ENCODE results near the gene BICD2.

BICD2 gene

DNA sequence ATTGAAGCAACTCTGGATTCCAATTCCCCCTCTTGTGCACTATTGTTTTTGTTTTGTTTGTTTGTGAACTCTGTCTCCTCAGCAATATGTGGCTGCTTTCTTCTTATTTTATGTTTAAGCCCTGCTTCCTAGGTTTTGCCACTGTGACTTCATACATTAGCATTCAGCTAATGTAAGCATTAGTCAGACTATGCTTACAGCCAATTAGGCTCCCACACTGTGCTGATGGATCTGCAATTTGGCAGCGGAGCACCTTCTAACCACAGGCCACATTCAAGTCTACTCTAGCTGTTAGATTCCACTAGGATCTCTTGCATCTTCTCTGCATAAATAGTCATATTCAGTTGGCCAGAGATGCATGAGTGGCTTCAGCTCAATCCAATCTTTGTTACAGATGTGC lies 9.6 kb upstream of the BICD2 start:
- H3K9me2 ChIP-seq (replicated peaks; ENCODE audit: insufficient read depth, low read length), result no peaks in the 10 kb centered on the region
- no peak for DNase-seq
- no peak overlapping the region for H3K9ac ChIP-seq (ENCODE audit: low read length)
- H3K27me3 ChIP-seq (replicated peaks; ENCODE audit: insufficient read depth, low read length), result no peaks in the 10 kb centered on the region
- H3F3A ChIP-seq (ENCODE audit: insufficient read depth, low read length), result no peaks in the 10 kb centered on the region
- H2AFZ ChIP-seq (ENCODE audit: low read length), result no peak overlapping the region
- H3K27ac ChIP-seq (ENCODE audit: low read length), result no peak overlapping the region
- no peaks in the 10 kb centered on the region for H3K79me2 ChIP-seq (ENCODE audit: low read length)
- H3K4me1 ChIP-seq (ENCODE audit: low read length), result peaks cover 9% of the 10 kb centered on the region; the same call in 1 of the 2 replicates
- TF ChIP-seq EZH2phosphoT487 (IDR thresholded peaks at IDR 0.05; ENCODE audit: low read length), result no peak
- TF ChIP-seq EZH2 (optimal IDR thresholded peaks at IDR 0.05; ENCODE audit: low read depth, low read length), result no peak
- TF ChIP-seq, protein P1, sequence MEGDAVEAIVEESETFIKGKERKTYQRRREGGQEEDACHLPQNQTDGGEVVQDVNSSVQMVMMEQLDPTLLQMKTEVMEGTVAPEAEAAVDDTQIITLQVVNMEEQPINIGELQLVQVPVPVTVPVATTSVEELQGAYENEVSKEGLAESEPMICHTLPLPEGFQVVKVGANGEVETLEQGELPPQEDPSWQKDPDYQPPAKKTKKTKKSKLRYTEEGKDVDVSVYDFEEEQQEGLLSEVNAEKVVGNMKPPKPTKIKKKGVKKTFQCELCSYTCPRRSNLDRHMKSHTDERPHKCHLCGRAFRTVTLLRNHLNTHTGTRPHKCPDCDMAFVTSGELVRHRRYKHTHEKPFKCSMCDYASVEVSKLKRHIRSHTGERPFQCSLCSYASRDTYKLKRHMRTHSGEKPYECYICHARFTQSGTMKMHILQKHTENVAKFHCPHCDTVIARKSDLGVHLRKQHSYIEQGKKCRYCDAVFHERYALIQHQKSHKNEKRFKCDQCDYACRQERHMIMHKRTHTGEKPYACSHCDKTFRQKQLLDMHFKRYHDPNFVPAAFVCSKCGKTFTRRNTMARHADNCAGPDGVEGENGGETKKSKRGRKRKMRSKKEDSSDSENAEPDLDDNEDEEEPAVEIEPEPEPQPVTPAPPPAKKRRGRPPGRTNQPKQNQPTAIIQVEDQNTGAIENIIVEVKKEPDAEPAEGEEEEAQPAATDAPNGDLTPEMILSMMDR (IDR thresholded peaks at IDR 0.05; ENCODE audit: low read length), result no peak
- no peak overlapping the region for H3K4me3 ChIP-seq (ENCODE audit: low read length)
- no peak overlapping the region for H3K4me2 ChIP-seq (ENCODE audit: low read depth, low read length)
- H4K20me1 ChIP-seq (ENCODE audit: insufficient read depth, low read length), result no peaks in the 10 kb centered on the region
- no peaks in the 10 kb centered on the region for H3K36me3 ChIP-seq (replicated peaks; ENCODE audit: insufficient read depth, low read length)
- H3K9me3 ChIP-seq (replicated peaks; ENCODE audit: insufficient read depth, low read length), result no peaks in the 10 kb centered on the region

DNA sequence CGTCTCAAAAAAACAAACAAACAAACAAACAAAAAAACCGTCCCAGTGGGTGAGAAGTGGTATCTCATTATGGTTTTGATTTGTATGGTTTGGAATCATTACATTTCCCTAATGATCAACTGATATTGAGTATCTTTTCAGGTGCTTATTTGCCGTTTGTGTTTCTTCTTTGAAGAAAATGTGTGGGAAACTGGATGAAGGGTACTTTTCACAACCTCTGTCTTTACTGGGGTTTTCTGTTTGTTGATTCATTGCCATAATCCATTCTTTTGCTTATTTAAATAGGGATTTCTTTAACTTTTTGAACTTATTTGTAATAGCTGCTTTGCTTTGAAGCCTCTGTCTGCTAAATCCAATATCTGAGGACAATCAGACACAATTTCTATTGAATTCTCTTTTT lies 9.2 kb upstream of the BICD2 start:
- Histone ChIP-seq H3K4me1 (ENCODE audit: low read length) (peaks cover 9% of the 10 kb centered on the region; the same call in 1 of the 2 replicates), H3K9me2 (replicated peaks; ENCODE audit: insufficient read depth, low read length) (no peaks in the 10 kb centered on the region), H3K9ac (ENCODE audit: low read length) (no peak overlapping the region), H3K9me3 (replicated peaks; ENCODE audit: insufficient read depth, low read length) (no peaks in the 10 kb centered on the region), H3K4me2 (ENCODE audit: low read depth, low read length) (no peak overlapping the region), H2AFZ (ENCODE audit: low read length) (no peak overlapping the region), H4K20me1 (ENCODE audit: insufficient read depth, low read length) (no peaks in the 10 kb centered on the region), H3K27ac (ENCODE audit: low read length) (no peak overlapping the region), H3K79me2 (ENCODE audit: low read length) (no peaks in the 10 kb centered on the region), H3K27me3 (replicated peaks; ENCODE audit: insufficient read depth, low read length) (no peaks in the 10 kb centered on the region), H3K36me3 (replicated peaks; ENCODE audit: insufficient read depth, low read length) (no peaks in the 10 kb centered on the region), H3K4me3 (ENCODE audit: low read length) (no peak overlapping the region), H3F3A (ENCODE audit: insufficient read depth, low read length) (no peaks in the 10 kb centered on the region)
- TF ChIP-seq EZH2phosphoT487 (IDR thresholded peaks at IDR 0.05; ENCODE audit: low read length), result no peak
- TF ChIP-seq, protein P1 (IDR thresholded peaks at IDR 0.05; ENCODE audit: low read length), result no peak
- no peak for TF ChIP-seq EZH2 (optimal IDR thresholded peaks at IDR 0.05; ENCODE audit: low read depth, low read length)
- DNase-seq, result no peak

DNA sequence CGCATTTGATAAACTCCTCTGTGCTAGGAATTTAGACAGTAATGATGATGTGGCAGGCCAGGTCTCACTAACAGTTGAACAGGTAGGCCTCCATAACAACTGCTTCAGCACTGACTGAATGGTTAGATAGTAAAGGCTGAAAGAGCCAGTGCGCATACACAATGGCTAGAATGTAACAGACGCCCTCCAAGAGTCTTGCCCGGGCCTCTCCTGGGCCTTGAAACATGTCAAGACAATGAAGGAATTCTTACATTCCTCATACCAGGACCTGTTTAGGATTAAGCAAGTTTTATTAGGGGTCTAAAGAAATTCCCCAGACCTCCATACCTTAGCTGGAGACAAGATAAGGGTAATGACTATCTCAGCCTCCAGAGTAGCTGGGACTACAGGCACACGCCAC lies 6.7 kb upstream of the BICD2 start:
- Histone ChIP-seq H3K4me2 (ENCODE audit: low read depth, low read length) (no peak overlapping the region), H3K4me1 (ENCODE audit: low read length) (peaks cover 10% of the 10 kb centered on the region), H3K9me2 (replicated peaks; ENCODE audit: insufficient read depth, low read length) (no peaks in the 10 kb centered on the region), H4K20me1 (ENCODE audit: insufficient read depth, low read length) (no peaks in the 10 kb centered on the region), H3K9ac (ENCODE audit: low read length) (no peak overlapping the region), H2AFZ (ENCODE audit: low read length) (no peak overlapping the region), H3K27me3 (replicated peaks; ENCODE audit: insufficient read depth, low read length) (no peaks in the 10 kb centered on the region), H3K36me3 (replicated peaks; ENCODE audit: insufficient read depth, low read length) (no peaks in the 10 kb centered on the region), H3K79me2 (ENCODE audit: low read length) (no peaks in the 10 kb centered on the region), H3K27ac (ENCODE audit: low read length) (no peak overlapping the region), H3F3A (ENCODE audit: insufficient read depth, low read length) (peaks cover 1% of the 10 kb centered on the region; the same call in 1 of the 2 replicates), H3K9me3 (replicated peaks; ENCODE audit: insufficient read depth, low read length) (no peaks in the 10 kb centered on the region), H3K4me3 (ENCODE audit: low read length) (no peak overlapping the region)
- TF ChIP-seq EZH2phosphoT487 (IDR thresholded peaks at IDR 0.05; ENCODE audit: low read length) (no peak), EZH2 (optimal IDR thresholded peaks at IDR 0.05; ENCODE audit: low read depth, low read length) (no peak)
- TF ChIP-seq, protein P1 (IDR thresholded peaks at IDR 0.05; ENCODE audit: low read length), result no peak
- no peak for DNase-seq

Data from MM.1S (cell line).